Measurements from ENCODE around the gene SLC10A1. TPM values are rescaled to one million over a fixed set of nuclear protein-coding genes. Genes with fewer than 3 reads are reported as not detected.

SLC10A1 gene
- total RNA-seq, 1 donor from 2014 or later = not detected

- H3K27me3 ChIP-seq (ENCODE audit: control insufficient read depth, insufficient read depth, low read length) = no peaks in the 10 kb centered on the region
- DNase-seq (ENCODE audit: low read depth) = no peak
- no peak overlapping the region for H3K4me3 ChIP-seq (ENCODE audit: low read depth, low read length)
Observed at GRCh38 chr14:69822456-69822855, 25.4 kb upstream of the SLC10A1 start.

GRCh38 chr14:69820991-69821390 lies 23.9 kb upstream of the SLC10A1 start:
- Histone ChIP-seq H3K4me3 (ENCODE audit: low read depth, low read length) (no peak overlapping the region), H3K36me3 (ENCODE audit: control insufficient read depth, insufficient read depth, low read length) (no peaks in the 10 kb centered on the region), H3K27me3 (ENCODE audit: control insufficient read depth, insufficient read depth, low read length) (peaks cover 7% of the 10 kb centered on the region)
- TF ChIP-seq CTCF (IDR thresholded peaks at IDR 0.05; ENCODE audit: insufficient read depth, low read length, poor library complexity, severe bottlenecking) = no peak
- no peak for DNase-seq (ENCODE audit: low read depth)

More at GRCh38 chr14:69822456-69822855, 25.4 kb upstream of the SLC10A1 start:
- TF ChIP-seq CTCF (IDR thresholded peaks at IDR 0.05; ENCODE audit: insufficient read depth, low read length, poor library complexity, severe bottlenecking) = no peak
- no peaks in the 10 kb centered on the region for H3K36me3 ChIP-seq (ENCODE audit: control insufficient read depth, insufficient read depth, low read length)

GRCh38 chr14:69819607-69820006 lies 22.6 kb upstream of the SLC10A1 start:
- DNase-seq (ENCODE audit: low read depth) = no peak
- TF ChIP-seq CTCF (IDR thresholded peaks at IDR 0.05; ENCODE audit: insufficient read depth, low read length, poor library complexity, severe bottlenecking) = no peak
- peaks cover 10% of the 10 kb centered on the region for H3K27me3 ChIP-seq (ENCODE audit: control insufficient read depth, insufficient read depth, low read length)
- H3K36me3 ChIP-seq (ENCODE audit: control insufficient read depth, insufficient read depth, low read length) = no peaks in the 10 kb centered on the region
- no peak overlapping the region for H3K4me3 ChIP-seq (ENCODE audit: low read depth, low read length)

- peak; percentile 72 for TF ChIP-seq CTCF (IDR thresholded peaks at IDR 0.05; ENCODE audit: insufficient read depth, low read length, poor library complexity, severe bottlenecking)
- Histone ChIP-seq H3K27me3 (ENCODE audit: control insufficient read depth, insufficient read depth, low read length) (peaks cover 10% of the 10 kb centered on the region), H3K4me3 (ENCODE audit: low read depth, low read length) (no peak overlapping the region), H3K36me3 (ENCODE audit: control insufficient read depth, insufficient read depth, low read length) (no peaks in the 10 kb centered on the region)
- peak; percentile 18 for DNase-seq (ENCODE audit: low read depth)
Observed at GRCh38 chr14:69818758-69819191, 21.7 kb upstream of the SLC10A1 start.

- no peaks in the 10 kb centered on the region for H3K36me3 ChIP-seq (ENCODE audit: control insufficient read depth, insufficient read depth, low read length)
- H3K4me3 ChIP-seq (ENCODE audit: low read depth, low read length) = no peak overlapping the region
- DNase-seq (ENCODE audit: low read depth) = no peak
- no peak for TF ChIP-seq CTCF (IDR thresholded peaks at IDR 0.05; ENCODE audit: insufficient read depth, low read length, poor library complexity, severe bottlenecking)
- peaks cover 10% of the 10 kb centered on the region for H3K27me3 ChIP-seq (ENCODE audit: control insufficient read depth, insufficient read depth, low read length)
Observed at GRCh38 chr14:69816216-69816615, 19.2 kb upstream of the SLC10A1 start.

- no peak for TF ChIP-seq CTCF (IDR thresholded peaks at IDR 0.05; ENCODE audit: insufficient read depth, low read length, poor library complexity, severe bottlenecking)
- no peak for DNase-seq (ENCODE audit: low read depth)
- Histone ChIP-seq H3K36me3 (ENCODE audit: control insufficient read depth, insufficient read depth, low read length) (no peaks in the 10 kb centered on the region), H3K27me3 (ENCODE audit: control insufficient read depth, insufficient read depth, low read length) (peaks cover 10% of the 10 kb centered on the region), H3K4me3 (ENCODE audit: low read depth, low read length) (no peak overlapping the region)
Observed at GRCh38 chr14:69815556-69815955, 18.5 kb upstream of the SLC10A1 start.

Measured in kidney epithelial cell (primary cell).